H1 (cell line): ENCODE data around the gene PPM1N. TPM values are rescaled to one million over a fixed set of nuclear protein-coding genes. Genes with fewer than 3 reads are reported as not detected.

Experiments
- CTCF ChIA-PET: fragments of 300-600 bp; sonication (Branson Sonifier 250); formaldehyde crosslinking; loops from one replicate; lab custom pipeline; 2021; ENCODE audit not compliant: partially characterized antibody; lab: Charles Lee
- POLR2A ChIA-PET: fragments of 300-600 bp; sonication (Branson Sonifier 250); formaldehyde crosslinking; loops from one replicate; lab custom pipeline; 2021; ENCODE audit warnings: inconsistent platforms; ENCODE audit not compliant: partially characterized antibody; lab: Charles Lee
- DNase-seq, 2 experiments: peaks; one replicate each; pipeline versions ENCODE4 v3.0.0 to v3.0.0-alpha.2; 2010 to 2022; ENCODE audit warnings: low spot score in 2 of 2, low read depth in 1 of 2, mixed read lengths in 1 of 2
- FAIRE-seq: peaks from 2 replicates; lab custom pipeline; 2011; peaks lifted over from hg19 to GRCh38; lab: Jason Lieb, UNC
- H2AFZ ChIP-seq: 2 replicates; pipeline ENCODE4 v1.8.1; 2012; ENCODE audit warnings: low read length, inconsistent platforms
- H2AK5ac ChIP-seq: 2 replicates; pipeline ENCODE4 v1.6.1; 2013; ENCODE audit warnings: low read depth, low read length
- H2BK120ac ChIP-seq: replicated peaks from 2 replicates; pipeline ENCODE3; 2013; ENCODE audit warnings: low read depth, low read length, inconsistent platforms
- H2BK12ac ChIP-seq: 2 replicates; pipeline ENCODE4 v1.6.1; 2013; ENCODE audit warnings: low read depth, low read length
- H2BK15ac ChIP-seq: 2 replicates; pipeline ENCODE4 v1.6.1; 2013; ENCODE audit warnings: low read length
- H2BK20ac ChIP-seq: 2 replicates; pipeline ENCODE4 v1.6.1; 2013; ENCODE audit warnings: low read length
- H2BK5ac ChIP-seq: 2 replicates; pipeline ENCODE4 v1.6.1; 2013; ENCODE audit warnings: low read depth, low read length
- H3K14ac ChIP-seq: 2 replicates; pipeline ENCODE4 v1.6.1; 2013; ENCODE audit warnings: inconsistent platforms; ENCODE audit not compliant: insufficient read length
- H3K18ac ChIP-seq: 2 replicates; pipeline ENCODE4 v1.6.1; 2013; ENCODE audit warnings: low read length; ENCODE audit errors: extremely low read depth
- H3K23ac ChIP-seq: 2 replicates; pipeline ENCODE4 v1.6.1; 2013; ENCODE audit warnings: inconsistent platforms; ENCODE audit not compliant: insufficient read length
- H3K23me2 ChIP-seq: 2 replicates; pipeline ENCODE4 v1.6.1; 2013; ENCODE audit warnings: low read depth, low read length
- H3K27ac ChIP-seq: 2 replicates; pipeline ENCODE4 v1.6.1; 2011; ENCODE audit warnings: low read depth, low read length, inconsistent platforms
- H3K27me3 ChIP-seq, 4 experiments: replicated peaks in 1 of 4; 1 replicate in 1 of 4; 2 replicates in 3 of 4; pipeline versions ENCODE4 v1.6.1 to v1.8.1; 2011 to 2013; ENCODE audit warnings: low read length in 3 of 4, mild to moderate bottlenecking in 3 of 4, inconsistent platforms in 2 of 4, mixed read lengths in 2 of 4, moderate library complexity in 1 of 4; ENCODE audit not compliant: control insufficient read depth in 3 of 4, insufficient read depth in 3 of 4; ENCODE audit errors: extremely low read depth in 1 of 4
- H3K36me3 ChIP-seq, 4 experiments: 2 replicates each; pipeline versions ENCODE4 v1.6.1 to v1.8.1; 2011 to 2013; ENCODE audit warnings: mild to moderate bottlenecking in 4 of 4, low read length in 3 of 4, moderate library complexity in 2 of 4, control low read depth in 1 of 4, inconsistent platforms in 1 of 4; ENCODE audit not compliant: insufficient read depth in 4 of 4, control insufficient read depth in 2 of 4
- H3K4ac ChIP-seq: replicated peaks from 2 replicates; pipeline ENCODE3; 2013; ENCODE audit warnings: low read length, low read depth, mixed read lengths, inconsistent platforms; ENCODE audit not compliant: insufficient read length
- H3K4me1 ChIP-seq, 4 experiments: replicated peaks in 1 of 4; 1 replicate in 1 of 4; 2 replicates in 3 of 4; pipeline versions ENCODE4 v1.6.1 to v1.8.1; 2011 to 2013; ENCODE audit warnings: low read length in 3 of 4, inconsistent platforms in 2 of 4, mixed read lengths in 1 of 4; ENCODE audit not compliant: insufficient read depth in 4 of 4, control insufficient read depth in 3 of 4
- H3K4me2 ChIP-seq, 2 experiments: 2 replicates each; pipeline versions ENCODE4 v1.6.1 to v1.8.1; 2011 to 2013; ENCODE audit warnings: low read depth in 2 of 2, low read length in 2 of 2, control low read depth in 1 of 2, inconsistent platforms in 1 of 2, mild to moderate bottlenecking in 1 of 2; ENCODE audit not compliant: insufficient read depth in 1 of 2
- H3K4me3 ChIP-seq, 4 experiments: fragments of 200-600, 300-600 bp in 1 of 4; sonication (generic), shearing (Covaris generic), sonication (Bioruptor Twin) in 1 of 4; 2 replicates each; pipeline versions ENCODE4 v1.5.1 to v1.8.1; 2011 to 2016; ENCODE audit warnings: low read length in 4 of 4, low read depth in 3 of 4, control low read depth in 2 of 4, inconsistent platforms in 2 of 4, mild to moderate bottlenecking in 2 of 4, mixed read lengths in 1 of 4, moderate library complexity in 1 of 4; ENCODE audit not compliant: insufficient read depth in 2 of 4; ENCODE audit errors: extremely low read depth in 1 of 4
- H3K56ac ChIP-seq: replicated peaks from 2 replicates; pipeline ENCODE3; 2013; ENCODE audit warnings: low read depth, mild to moderate bottlenecking, mixed read lengths, low read length, inconsistent platforms; ENCODE audit not compliant: insufficient read length
- H3K79me1 ChIP-seq: 2 replicates; pipeline ENCODE4 v1.6.1; 2013; ENCODE audit warnings: low read depth, low read length, control low read depth
- H3K79me2 ChIP-seq, 2 experiments: 2 replicates each; pipeline versions ENCODE4 v1.6.1 to v1.8.1; 2012 to 2013; ENCODE audit warnings: low read length in 2 of 2, mild to moderate bottlenecking in 2 of 2, inconsistent platforms in 1 of 2; ENCODE audit not compliant: insufficient read depth in 2 of 2, control insufficient read depth in 1 of 2
- H3K9ac ChIP-seq, 4 experiments: replicated peaks in 1 of 4; 1 replicate in 1 of 4; 2 replicates in 3 of 4; pipeline versions ENCODE4 v1.6.1 to v1.8.1; 2011 to 2013; ENCODE audit warnings: low read depth in 3 of 4, low read length in 3 of 4, control low read depth in 2 of 4, mild to moderate bottlenecking in 2 of 4, moderate library complexity in 2 of 4, inconsistent platforms in 1 of 4; ENCODE audit errors: extremely low read depth in 1 of 4
- H3K9me3 ChIP-seq, 2 experiments: 2 replicates each; pipeline versions ENCODE4 v1.6.1 to v1.8.1; 2012 to 2013; ENCODE audit warnings: mild to moderate bottlenecking in 2 of 2, moderate library complexity in 2 of 2, control low read depth in 1 of 2, inconsistent platforms in 1 of 2, low read depth in 1 of 2, low read length in 1 of 2, mixed read lengths in 1 of 2; ENCODE audit not compliant: insufficient read depth in 2 of 2
- H4K20me1 ChIP-seq, 2 experiments: replicated peaks in 1 of 2; 2 replicates each; pipeline versions ENCODE3 to v1.8.1; 2011 to 2013; ENCODE audit warnings: inconsistent platforms in 2 of 2, low read length in 2 of 2, mild to moderate bottlenecking in 1 of 2; ENCODE audit not compliant: insufficient read depth in 2 of 2, control insufficient read depth in 1 of 2
- H4K5ac ChIP-seq: 2 replicates; pipeline ENCODE4 v1.6.1; 2013; ENCODE audit warnings: low read length, low read depth, mixed read lengths, inconsistent platforms; ENCODE audit not compliant: insufficient read length
- H4K8ac ChIP-seq: 2 replicates; pipeline ENCODE4 v1.8.0; 2013; ENCODE audit warnings: mild to moderate bottlenecking, moderate library complexity, low read length, inconsistent platforms; ENCODE audit not compliant: insufficient read depth; ENCODE audit errors: extremely low read depth
- H4K91ac ChIP-seq: replicated peaks from 2 replicates; pipeline ENCODE3; 2013; ENCODE audit warnings: low read length, mixed read lengths, inconsistent platforms; ENCODE audit not compliant: insufficient read length
- WGBS, 2 experiments: shearing (Covaris generic) in 1 of 2; methylation state at CpG; one replicate each; pipeline versions ENCODE4 v1.1.6 to v1.1.7; 2013 to 2015; ENCODE audit warnings: low lambda C conversion rate in 2 of 2, mixed read lengths in 2 of 2, inconsistent platforms in 1 of 2, low coverage in 1 of 2, missing lambda C conversion rate in 1 of 2; ENCODE audit not compliant: insufficient replicate concordance in 2 of 2, insufficient coverage in 1 of 2, insufficient read length in 1 of 2; ENCODE audit errors: extremely low coverage in 1 of 2, missing lambda C conversion rate in 1 of 2; 5-methylcytosine and 5-hydroxymethylcytosine counted together
- polyA plus RNA-seq, 7 experiments: library from polyadenylated mRNA; depleted of rRNA in 3 of 7; stranded (reverse) in 5 of 7; unstranded in 2 of 7; fragments of >200 nt in 5 of 7; fragments of 200-250 nt in 2 of 7; gene quantifications; 1 replicate in 5 of 7; 2 replicates in 1 of 7; 4 replicates in 1 of 7; pipeline versions ENCODE4 v1.2.1 to v1.2.3, GENCODE V29; 2011 to 2013; ENCODE audit warnings: missing spikeins in 2 of 7, mixed read lengths in 2 of 7
- total RNA-seq: library from RNA; stranded (reverse); fragmentation: NEBNext Ultra II Directional; extraction: Animal tissue kit (Norgen Biotek cat#: 25700); gene quantifications from 2 replicates; pipeline ENCODE4 v1.2.1, GENCODE V29; 2021
- TF ChIP-seq, protein P1 (sequence below): IDR thresholded peaks from 2 replicates; pipeline ENCODE4 v1.6.1; 2012; ENCODE audit warnings: inconsistent platforms

PPM1N gene
- total and polyA plus RNA-seq, 2 of the 8 experiments (the other 6 are each of a cell fraction or from before 2014, with no cell fraction given), result 12.2 to 14.4 TPM

GRCh38 chr19:45547965-45548609 is 49.8 kb downstream of the PPM1N start:
- Histone ChIP-seq H3K36me3 (no peaks in the 10 kb centered on the region), H3K23ac (no peak overlapping the region), H3K4ac (no peak overlapping the region), H4K91ac (no peak overlapping the region), H3K9me3 (no peaks in the 10 kb centered on the region), H3K4me1 (peaks cover 0 to 3% (median 0%) of the 10 kb centered on the region in 4 experiments; a peak in 2 of 7 replicates), H3K23me2 (no peaks in the 10 kb centered on the region), H2AK5ac (no peak overlapping the region), H2BK5ac (no peak overlapping the region), H2BK12ac (no peak overlapping the region), H2AFZ (no peak overlapping the region), H3K14ac (no peak overlapping the region), H3K56ac (no peak overlapping the region), H3K9ac (no peak overlapping the region), H3K4me2 (no peak overlapping the region), H2BK20ac (no peak overlapping the region), H3K79me2 (no peaks in the 10 kb centered on the region), H4K20me1 (no peaks in the 10 kb centered on the region), H3K18ac (no peak overlapping the region; the same call in 1 of the 2 replicates), H3K27ac (no peak overlapping the region), H4K5ac (no peak overlapping the region), H3K27me3 (no peaks in the 10 kb centered on the region), H2BK15ac (no peak overlapping the region), H4K8ac (no peak overlapping the region), H3K4me3 (no peak overlapping the region), H3K79me1 (no peaks in the 10 kb centered on the region), H2BK120ac (no peak overlapping the region)
- no peak for FAIRE-seq
- WGBS, 2 experiments, result 86% methylated on average over 9 of the region's 9 CpGs; no CpG with 5 or more reads in 1 of the 2 experiments
- ChIA-PET CTCF (interaction anchor here (0.7 to 6.4 kb wide), 7 partner anchors 9 to 94 kb away, joined by 3 to 40 read pairs (median 12); no protein-coding TSS in a partner anchor), POLR2A (no interaction called here)
- no peak for DNase-seq
- TF ChIP-seq, protein P1, sequence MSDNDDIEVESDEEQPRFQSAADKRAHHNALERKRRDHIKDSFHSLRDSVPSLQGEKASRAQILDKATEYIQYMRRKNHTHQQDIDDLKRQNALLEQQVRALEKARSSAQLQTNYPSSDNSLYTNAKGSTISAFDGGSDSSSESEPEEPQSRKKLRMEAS, result no peak
